ENCODE data around the gene LGR6. TPM values are rescaled to one million over a fixed set of nuclear protein-coding genes. Genes with fewer than 3 reads are reported as not detected.

The LGR6 gene
- total and polyA plus RNA-seq, 10 of the 15 experiments (the other 5 are each of a cell fraction or from before 2014, with no cell fraction given), result not detected

DNA sequence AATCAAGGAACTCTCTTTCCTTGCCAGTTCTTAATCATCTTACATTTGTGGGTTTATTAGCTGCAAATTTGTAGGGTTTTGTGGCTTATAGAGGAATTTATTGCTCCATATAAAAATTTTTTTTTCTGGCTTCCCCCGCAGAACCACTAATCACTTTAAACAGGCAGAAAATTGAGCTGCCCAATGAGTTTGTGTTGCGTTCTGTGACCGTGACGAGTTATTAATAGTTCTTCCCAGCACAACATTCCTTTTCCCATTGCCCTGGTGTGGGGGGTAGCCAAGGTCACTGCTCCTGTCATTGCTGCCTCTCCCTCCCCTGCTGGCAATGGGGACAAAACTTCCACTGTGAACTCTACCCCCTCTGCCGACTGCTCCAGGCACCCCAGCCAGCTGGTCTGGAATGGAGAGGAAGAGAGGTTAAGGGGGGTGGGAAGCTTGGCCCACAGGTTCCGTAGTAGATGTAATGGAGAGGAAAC lies 93.1 kb downstream of the LGR6 start:
- 29% methylated on average over 6 of the region's 6 CpGs for WGBS (ENCODE audit: insufficient coverage, insufficient replicate concordance, low lambda C conversion rate, missing lambda C conversion rate)
- no peak for FAIRE-seq
- no peaks in the 10 kb centered on the region for H3K9me3 ChIP-seq (replicated peaks; ENCODE audit: control insufficient read depth, insufficient read depth, low read length)
- CTCF ChIA-PET, result interaction anchor here (1.0 to 1.1 kb wide), 2 partner anchors 29 to 96 kb away, joined by 3 read pairs; no protein-coding TSS in a partner anchor
- no peak overlapping the region for H3K4me3 ChIP-seq
- no TSS peak for BruUV-seq (replicated peaks)
- H2AFZ ChIP-seq (ENCODE audit: control insufficient read depth, low read depth, low read length), result no peak overlapping the region
- H3K36me3 ChIP-seq (ENCODE audit: control insufficient read depth in 2 of 2, insufficient read depth in 2 of 2, low read length in 1 of 2), result no peaks in the 10 kb centered on the region
- H3K27me3 ChIP-seq (replicated peaks in 1 of 2; ENCODE audit: control insufficient read depth in 2 of 2, insufficient read depth in 2 of 2, low read length in 1 of 2), result peaks cover 0 to 6% of the 10 kb centered on the region in 2 experiments; a peak in 2 of 4 replicates
- H3K4me1 ChIP-seq (ENCODE audit: control insufficient read depth, insufficient read depth, low read length), result no peaks in the 10 kb centered on the region
- ATAC-seq, result no peak
- POLR2A ChIA-PET, result no interaction called here
- in situ Hi-C loops (cut with MboI), result no loop called here
- RAD21 ChIA-PET (ENCODE audit: unreplicated experiment), result no interaction called here
- no peak overlapping the region for H3K9ac ChIP-seq (ENCODE audit: control insufficient read depth, insufficient read depth, low read length)
- no peaks in the 10 kb centered on the region for H4K20me1 ChIP-seq (ENCODE audit: control insufficient read depth, insufficient read depth)
- intact Hi-C loops (cut with micrococcal nuclease; ENCODE audit: unreplicated experiment), result no loop called here
- no peak overlapping the region for H3K27ac ChIP-seq (ENCODE audit: control insufficient read depth, insufficient read depth)
- TF ChIP-seq SIX5 (IDR thresholded peaks at IDR 0.05; ENCODE audit: low read depth, low read length, severe bottlenecking) (no peak), IKZF1 (conservative IDR thresholded peaks at IDR 0.05) (no peak), SMAD5 (IDR thresholded peaks at IDR 0.05; ENCODE audit: low read depth) (no peak), SREBF1 (IDR thresholded peaks at IDR 0.05; ENCODE audit: low read length) (no peak), RUNX3 (IDR thresholded peaks at IDR 0.05; ENCODE audit: low read length) (no peak), NFYB (IDR thresholded peaks at IDR 0.05; ENCODE audit: insufficient read depth, low read depth, low read length) (no peak)
- TF ChIP-seq, protein P1, sequence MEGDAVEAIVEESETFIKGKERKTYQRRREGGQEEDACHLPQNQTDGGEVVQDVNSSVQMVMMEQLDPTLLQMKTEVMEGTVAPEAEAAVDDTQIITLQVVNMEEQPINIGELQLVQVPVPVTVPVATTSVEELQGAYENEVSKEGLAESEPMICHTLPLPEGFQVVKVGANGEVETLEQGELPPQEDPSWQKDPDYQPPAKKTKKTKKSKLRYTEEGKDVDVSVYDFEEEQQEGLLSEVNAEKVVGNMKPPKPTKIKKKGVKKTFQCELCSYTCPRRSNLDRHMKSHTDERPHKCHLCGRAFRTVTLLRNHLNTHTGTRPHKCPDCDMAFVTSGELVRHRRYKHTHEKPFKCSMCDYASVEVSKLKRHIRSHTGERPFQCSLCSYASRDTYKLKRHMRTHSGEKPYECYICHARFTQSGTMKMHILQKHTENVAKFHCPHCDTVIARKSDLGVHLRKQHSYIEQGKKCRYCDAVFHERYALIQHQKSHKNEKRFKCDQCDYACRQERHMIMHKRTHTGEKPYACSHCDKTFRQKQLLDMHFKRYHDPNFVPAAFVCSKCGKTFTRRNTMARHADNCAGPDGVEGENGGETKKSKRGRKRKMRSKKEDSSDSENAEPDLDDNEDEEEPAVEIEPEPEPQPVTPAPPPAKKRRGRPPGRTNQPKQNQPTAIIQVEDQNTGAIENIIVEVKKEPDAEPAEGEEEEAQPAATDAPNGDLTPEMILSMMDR (IDR thresholded peaks at IDR 0.05 in 2 of 3, conservative IDR thresholded peaks at IDR 0.05 in 1 of 3; ENCODE audit: control insufficient read depth in 2 of 3, extremely low read depth in 1 of 3, insufficient read depth in 1 of 3, low read depth in 3 of 3, low read length in 3 of 3), result no peak
- TF ChIP-seq, protein P2, sequence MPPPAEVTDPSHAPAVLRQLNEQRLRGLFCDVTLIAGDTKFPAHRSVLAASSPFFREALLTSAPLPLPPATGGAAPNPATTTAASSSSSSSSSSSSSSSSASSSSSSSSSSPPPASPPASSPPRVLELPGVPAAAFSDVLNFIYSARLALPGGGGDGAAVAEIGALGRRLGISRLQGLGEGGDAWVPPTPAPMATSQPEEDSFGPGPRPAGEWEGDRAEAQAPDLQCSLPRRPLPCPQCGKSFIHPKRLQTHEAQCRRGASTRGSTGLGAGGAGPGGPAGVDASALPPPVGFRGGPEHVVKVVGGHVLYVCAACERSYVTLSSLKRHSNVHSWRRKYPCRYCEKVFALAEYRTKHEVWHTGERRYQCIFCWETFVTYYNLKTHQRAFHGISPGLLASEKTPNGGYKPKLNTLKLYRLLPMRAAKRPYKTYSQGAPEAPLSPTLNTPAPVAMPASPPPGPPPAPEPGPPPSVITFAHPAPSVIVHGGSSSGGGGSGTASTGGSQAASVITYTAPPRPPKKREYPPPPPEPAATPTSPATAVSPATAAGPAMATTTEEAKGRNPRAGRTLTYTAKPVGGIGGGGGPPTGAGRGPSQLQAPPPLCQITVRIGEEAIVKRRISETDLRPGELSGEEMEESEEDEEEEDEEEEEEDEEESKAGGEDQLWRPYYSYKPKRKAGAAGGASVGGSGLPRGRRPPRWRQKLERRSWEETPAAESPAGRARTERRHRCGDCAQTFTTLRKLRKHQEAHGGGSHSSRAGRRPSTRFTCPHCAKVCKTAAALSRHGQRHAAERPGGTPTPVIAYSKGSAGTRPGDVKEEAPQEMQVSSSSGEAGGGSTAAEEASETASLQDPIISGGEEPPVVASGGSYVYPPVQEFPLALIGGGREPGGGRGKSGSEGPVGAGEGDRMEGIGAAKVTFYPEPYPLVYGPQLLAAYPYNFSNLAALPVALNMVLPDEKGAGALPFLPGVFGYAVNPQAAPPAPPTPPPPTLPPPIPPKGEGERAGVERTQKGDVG (CRISPR knock-in tag; IDR thresholded peaks at IDR 0.05), result no peak
- SMC1A ChIA-PET (ENCODE audit: uncharacterized antibody, unreplicated experiment), result interaction anchor here (1.1 to 1.2 kb wide), 2 partner anchors 9 to 34 kb away, joined by 3 read pairs; no protein-coding TSS in a partner anchor
- no peak for DNase-seq (ENCODE audit: low read depth, low spot score)
- H3K79me2 ChIP-seq (ENCODE audit: control insufficient read depth, insufficient read depth, low read length), result no peaks in the 10 kb centered on the region
- no peak overlapping the region for H3K4me2 ChIP-seq (ENCODE audit: control insufficient read depth, insufficient read depth)
